GM12892 (cell line): ENCODE results near the gene MAN1B1.

Experiments used
- DNase-seq: peaks from one replicate; pipeline ENCODE4 v3.0.0; 2011; ENCODE audit not compliant: insufficient read length
- FAIRE-seq: peaks from 2 replicates; lab custom pipeline; 2011; peaks lifted over from hg19 to GRCh38; lab: Jason Lieb, UNC
- POLR2A ChIP-seq: IDR thresholded peaks from 2 replicates; pipeline ENCODE4 v1.6.1; 2011; ENCODE audit warnings: low read depth, low read length, control low read depth
- POLR2AphosphoS5 ChIP-seq: IDR thresholded peaks from 2 replicates; pipeline ENCODE4 v1.6.1; 2011; ENCODE audit warnings: low read depth, low read length, control low read depth
- TAF1 ChIP-seq: IDR thresholded peaks from 2 replicates; pipeline ENCODE4 v1.6.1; 2011; ENCODE audit warnings: low read depth, mild to moderate bottlenecking, control low read depth, low read length, borderline replicate concordance

Gene MAN1B1

GRCh38 chr9:137071282-137071681 is 15.5 kb upstream of the MAN1B1 start:
- FAIRE-seq (no peak), DNase-seq (no peak)
- TF ChIP-seq TAF1: no peak
- no peak for TF ChIP-seq POLR2A
- TF ChIP-seq POLR2AphosphoS5: no peak

DNA sequence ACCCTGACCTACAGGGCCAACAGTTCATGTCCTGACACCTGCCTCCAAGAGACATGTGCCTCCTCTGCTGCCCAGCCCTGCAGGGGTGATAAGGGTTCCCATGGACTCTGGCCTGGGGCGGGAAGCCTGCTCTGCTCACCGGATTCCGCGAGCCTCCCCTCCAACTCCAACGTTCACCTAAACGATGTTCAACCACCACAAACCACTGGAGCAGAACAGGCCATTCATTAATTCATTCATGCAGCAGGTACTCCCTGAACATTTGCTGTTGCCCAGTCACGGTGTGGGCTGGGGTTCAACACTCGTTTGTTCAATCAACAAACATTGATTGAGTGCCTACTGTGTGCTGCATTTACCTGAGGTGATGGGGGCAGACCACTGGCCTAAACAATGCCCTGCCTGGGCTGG is 12.8 kb upstream of the MAN1B1 start:
- no peak for DNase-seq
- TF ChIP-seq TAF1 (no peak), POLR2AphosphoS5 (no peak), POLR2A (no peak)
- no peak for FAIRE-seq

GRCh38 chr9:137074657-137075274 is 12.0 kb upstream of the MAN1B1 start:
- peak; percentile 40 for DNase-seq
- peak; percentile 54 for FAIRE-seq
- TF ChIP-seq POLR2A: peak; percentile 17; the same call in 1 of the 2 replicates
- TF ChIP-seq POLR2AphosphoS5: no peak
- no peak for TF ChIP-seq TAF1

DNA sequence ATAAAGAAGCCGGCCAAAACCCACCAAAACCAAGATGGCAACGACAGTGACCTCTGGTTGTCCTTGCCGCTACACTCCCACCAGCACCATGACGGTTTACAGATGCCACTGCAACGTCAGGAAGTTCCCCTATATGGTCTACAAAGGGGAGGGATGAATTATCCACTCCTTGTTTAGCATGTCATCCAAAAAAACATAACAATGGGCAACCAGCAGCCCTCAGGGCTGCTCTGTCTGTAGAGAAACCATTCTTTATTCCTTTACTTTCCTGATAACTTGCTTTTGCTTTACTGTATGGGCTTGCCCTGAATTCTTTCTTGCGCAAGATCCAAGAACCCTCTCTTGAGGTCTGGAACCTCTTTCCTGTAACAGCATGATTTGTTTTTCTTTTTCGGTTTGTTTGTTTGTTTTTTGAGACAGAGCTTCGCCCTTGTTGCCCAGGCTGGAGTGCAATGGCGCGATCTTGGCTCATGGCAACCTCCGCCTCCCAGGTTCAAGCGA is 11.5 kb upstream of the MAN1B1 start:
- TF ChIP-seq POLR2A (no peak), POLR2AphosphoS5 (no peak), TAF1 (no peak)
- DNase-seq (no peak), FAIRE-seq (no peak)

GRCh38 chr9:137076636-137077009 is 10.2 kb upstream of the MAN1B1 start:
- TF ChIP-seq TAF1 (no peak), POLR2AphosphoS5 (no peak), POLR2A (no peak)
- DNase-seq (no peak), FAIRE-seq (no peak)

DNA sequence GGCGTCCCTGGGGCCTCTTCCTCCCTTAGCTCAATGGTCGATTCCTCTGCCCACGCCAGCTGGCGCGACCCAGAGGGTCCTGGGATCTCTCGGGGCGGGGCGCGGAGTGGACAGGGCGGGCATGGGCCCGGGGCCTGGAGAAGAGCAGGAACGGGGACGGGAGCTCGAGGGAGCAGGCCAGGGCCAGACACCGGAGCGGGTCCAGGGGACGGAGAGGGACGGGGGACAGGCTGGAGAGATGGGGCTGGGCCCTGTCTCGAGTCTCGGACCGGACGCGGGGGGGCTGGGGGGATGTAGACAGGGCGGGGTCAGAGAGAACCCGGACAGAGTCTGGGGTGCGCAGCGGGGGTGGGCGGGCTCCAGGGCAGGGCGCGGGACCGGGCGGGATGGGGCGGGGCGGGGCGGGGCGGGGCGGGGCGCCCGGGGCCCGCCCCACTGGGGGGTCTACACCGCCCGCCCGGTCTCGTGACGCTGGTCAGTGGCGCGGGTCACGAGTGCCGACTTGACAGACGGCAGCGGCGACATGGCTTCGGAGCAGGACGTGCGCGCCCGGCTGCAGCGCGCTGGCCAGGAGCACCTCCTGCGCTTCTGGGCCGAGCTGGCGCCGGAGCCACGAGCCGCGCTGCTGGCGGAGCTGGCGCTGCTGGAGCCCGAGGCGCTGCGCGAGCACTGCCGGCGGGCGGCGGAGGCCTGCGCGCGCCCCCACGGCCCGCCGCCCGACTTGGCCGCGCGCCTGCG is 9.6 kb upstream of the MAN1B1 start, which contains the start of gene UAP1L1:
TSS of gene UAP1L1 (plus strand) at position 508 of the 738 bp plus-strand sequence. CDS start at position 524, 16 bp downstream.
- TF ChIP-seq TAF1 (no peak), POLR2AphosphoS5 (peak; percentile 60; the same call in 1 of the 2 replicates), POLR2A (peak; percentile 68; the same call in 1 of the 2 replicates)
- FAIRE-seq (peak; percentile 61), DNase-seq (peak; percentile 80)

DNA sequence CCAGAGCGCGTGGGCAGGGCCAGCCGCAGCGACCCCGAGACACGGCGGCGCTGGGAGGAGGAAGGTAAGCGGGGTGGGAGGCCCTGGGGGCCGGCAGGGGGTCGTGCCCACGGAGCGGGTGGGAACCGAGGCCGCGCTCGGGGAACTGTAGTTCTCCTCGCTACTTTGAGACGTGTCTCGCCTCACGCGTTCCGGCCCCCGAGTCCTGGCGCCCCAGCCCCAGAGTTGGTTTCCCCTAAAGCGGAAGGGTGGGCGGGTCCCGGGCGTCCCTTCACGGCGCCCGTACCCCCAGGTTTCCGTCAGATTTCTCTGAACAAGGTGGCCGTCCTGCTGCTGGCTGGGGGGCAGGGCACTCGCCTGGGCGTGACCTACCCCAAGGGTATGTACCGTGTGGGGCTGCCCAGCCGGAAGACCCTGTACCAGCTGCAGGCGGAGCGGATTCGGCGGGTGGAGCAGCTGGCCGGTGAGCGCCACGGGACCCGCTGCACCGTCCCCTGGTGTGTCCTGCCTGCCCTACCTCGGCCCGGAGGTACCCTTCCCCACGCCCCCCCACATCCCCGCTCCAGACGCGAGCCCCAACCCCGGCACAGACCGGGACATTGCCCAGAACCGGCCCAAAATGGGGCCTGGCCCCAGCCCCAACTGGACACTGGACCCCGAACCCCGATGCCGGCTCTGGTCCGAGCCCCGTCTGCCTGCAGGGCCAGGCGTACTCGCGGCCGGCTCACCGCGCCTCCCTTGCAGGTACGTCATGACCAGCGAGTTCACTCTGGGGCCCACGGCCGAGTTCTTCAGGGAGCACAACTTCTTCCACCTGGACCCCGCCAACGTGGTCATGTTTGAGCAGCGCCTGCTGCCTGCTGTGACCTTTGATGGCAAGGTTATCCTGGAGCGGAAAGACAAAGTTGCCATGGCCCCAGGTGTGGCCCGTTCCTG is 8.8 kb upstream of the MAN1B1 start:
- TF ChIP-seq POLR2A: no peak
- no peak for TF ChIP-seq TAF1
- no peak for TF ChIP-seq POLR2AphosphoS5
- FAIRE-seq: peak; percentile 72
- DNase-seq: no peak

DNA sequence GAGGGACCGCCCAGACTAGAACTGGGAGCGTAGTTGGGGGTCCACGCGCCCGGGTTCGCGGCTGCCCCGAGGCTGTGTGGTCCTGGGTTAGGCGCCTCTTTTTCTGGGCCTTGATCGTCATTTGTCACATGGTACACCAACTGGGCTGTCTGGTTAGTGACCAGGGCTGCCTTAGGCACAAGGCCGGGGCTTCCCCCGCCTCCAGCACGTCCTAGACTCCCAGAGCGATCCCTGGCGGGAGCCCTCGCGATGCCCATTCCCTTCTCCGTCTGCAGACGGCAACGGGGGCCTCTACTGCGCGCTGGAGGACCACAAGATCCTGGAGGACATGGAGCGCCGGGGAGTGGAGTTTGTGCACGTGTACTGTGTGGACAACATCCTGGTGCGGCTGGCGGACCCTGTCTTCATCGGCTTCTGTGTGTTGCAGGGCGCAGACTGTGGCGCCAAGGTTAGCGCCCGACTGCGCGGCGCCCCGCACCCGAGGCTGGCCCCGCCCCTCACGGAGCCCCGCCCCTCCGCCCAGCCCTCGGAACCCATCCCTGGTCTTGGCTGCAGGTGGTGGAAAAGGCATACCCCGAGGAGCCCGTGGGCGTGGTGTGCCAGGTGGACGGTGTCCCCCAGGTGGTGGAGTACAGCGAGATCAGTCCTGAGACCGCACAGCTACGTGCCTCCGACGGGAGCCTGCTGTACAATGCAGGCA is 7.9 kb upstream of the MAN1B1 start:
- TF ChIP-seq TAF1: no peak
- TF ChIP-seq POLR2AphosphoS5: no peak
- TF ChIP-seq POLR2A: no peak
- FAIRE-seq (no peak), DNase-seq (no peak)

GRCh38 chr9:137079401-137079787 is 7.4 kb upstream of the MAN1B1 start:
- FAIRE-seq: no peak
- no peak for DNase-seq
- TF ChIP-seq POLR2AphosphoS5 (no peak), POLR2A (no peak), TAF1 (no peak)
